ENCODE measurements around the gene GPAM. TPM values are rescaled to one million over a fixed set of nuclear protein-coding genes. Genes with fewer than 3 reads are reported as not detected.

GPAM gene
- total and polyA plus RNA-seq, 2 donors from 2014 or later: 4.0 to 9.9 TPM

DNA sequence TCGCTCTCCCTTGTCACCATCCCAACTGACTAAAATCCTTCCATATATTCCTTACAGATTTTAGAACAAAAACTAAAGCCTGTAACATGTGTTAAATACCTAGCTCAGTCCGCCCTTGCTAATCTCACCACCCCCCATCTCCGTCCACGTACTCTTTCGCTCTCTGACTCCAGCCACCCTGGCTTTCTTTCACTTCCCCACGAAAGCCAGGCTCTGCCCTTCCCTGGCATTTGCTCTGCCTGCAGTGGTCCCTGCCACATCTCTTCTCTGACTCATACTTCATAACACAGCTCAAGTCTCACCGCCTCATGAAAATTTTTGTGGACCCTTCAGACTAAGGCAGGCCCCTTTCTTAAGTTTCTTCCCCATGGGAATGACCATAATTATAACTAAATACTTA is 11.7 kb upstream of the GPAM start:
- Histone ChIP-seq H3K4me3 (ENCODE audit: low read length in 3 of 3) (no peak overlapping the region), H3K27me3 (ENCODE audit: control insufficient read depth, insufficient read depth, low read length) (no peaks in the 10 kb centered on the region), H3K9me3 (ENCODE audit: control insufficient read depth in 2 of 3, insufficient read depth in 1 of 3, low read length in 3 of 3) (no peaks in the 10 kb centered on the region), H3K27ac (ENCODE audit: low read depth in 2 of 2, low read length in 2 of 2) (no peak overlapping the region), H3K9ac (ENCODE audit: low read length in 3 of 3) (no peak overlapping the region), H3K36me3 (ENCODE audit: control insufficient read depth in 2 of 3, insufficient read depth in 3 of 3, low read length in 3 of 3) (no peaks in the 10 kb centered on the region), H3K4me1 (ENCODE audit: control insufficient read depth in 2 of 3, insufficient read depth in 2 of 3, low read depth in 1 of 3, low read length in 3 of 3) (no peaks in the 10 kb centered on the region)
- intact Hi-C loops (cut with DNase I): no loop called here
- FAIRE-seq: no peak
- DNase-seq: no peak
- TF ChIP-seq, protein P1, sequence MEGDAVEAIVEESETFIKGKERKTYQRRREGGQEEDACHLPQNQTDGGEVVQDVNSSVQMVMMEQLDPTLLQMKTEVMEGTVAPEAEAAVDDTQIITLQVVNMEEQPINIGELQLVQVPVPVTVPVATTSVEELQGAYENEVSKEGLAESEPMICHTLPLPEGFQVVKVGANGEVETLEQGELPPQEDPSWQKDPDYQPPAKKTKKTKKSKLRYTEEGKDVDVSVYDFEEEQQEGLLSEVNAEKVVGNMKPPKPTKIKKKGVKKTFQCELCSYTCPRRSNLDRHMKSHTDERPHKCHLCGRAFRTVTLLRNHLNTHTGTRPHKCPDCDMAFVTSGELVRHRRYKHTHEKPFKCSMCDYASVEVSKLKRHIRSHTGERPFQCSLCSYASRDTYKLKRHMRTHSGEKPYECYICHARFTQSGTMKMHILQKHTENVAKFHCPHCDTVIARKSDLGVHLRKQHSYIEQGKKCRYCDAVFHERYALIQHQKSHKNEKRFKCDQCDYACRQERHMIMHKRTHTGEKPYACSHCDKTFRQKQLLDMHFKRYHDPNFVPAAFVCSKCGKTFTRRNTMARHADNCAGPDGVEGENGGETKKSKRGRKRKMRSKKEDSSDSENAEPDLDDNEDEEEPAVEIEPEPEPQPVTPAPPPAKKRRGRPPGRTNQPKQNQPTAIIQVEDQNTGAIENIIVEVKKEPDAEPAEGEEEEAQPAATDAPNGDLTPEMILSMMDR (IDR thresholded peaks at IDR 0.05; ENCODE audit: borderline replicate concordance, extremely low read depth, insufficient read depth): no peak

DNA sequence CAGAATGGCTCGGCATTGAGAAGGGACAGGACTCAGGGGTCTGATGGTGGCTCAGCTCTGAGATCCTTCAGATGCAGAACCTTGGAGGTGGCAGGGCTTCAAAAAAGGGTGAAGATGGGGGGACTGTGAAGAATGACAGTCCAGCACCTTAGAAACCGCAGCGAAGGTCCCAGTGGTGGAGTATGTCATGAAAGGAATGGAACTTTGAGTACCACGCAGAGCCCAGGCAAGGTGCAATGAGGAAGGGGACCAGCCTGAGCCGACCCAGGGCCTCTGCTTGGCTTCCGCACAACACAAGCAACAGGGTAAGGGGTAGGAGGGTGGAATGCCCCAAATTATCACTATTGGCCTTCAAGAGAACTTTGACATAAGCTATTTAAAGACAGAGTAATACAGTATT is 8.2 kb upstream of the GPAM start:
- H3K9ac ChIP-seq (ENCODE audit: low read length in 3 of 3): no peak overlapping the region
- no peaks in the 10 kb centered on the region for H3K9me3 ChIP-seq (ENCODE audit: control insufficient read depth in 2 of 3, insufficient read depth in 1 of 3, low read length in 3 of 3)
- FAIRE-seq (no peak), DNase-seq (no peak)
- H3K4me3 ChIP-seq (ENCODE audit: low read length in 3 of 3): no peak overlapping the region
- H3K27me3 ChIP-seq (ENCODE audit: control insufficient read depth, insufficient read depth, low read length): no peaks in the 10 kb centered on the region
- intact Hi-C loops (cut with DNase I): no loop called here
- TF ChIP-seq, protein P1 (IDR thresholded peaks at IDR 0.05; ENCODE audit: borderline replicate concordance, extremely low read depth, insufficient read depth): no peak
- H3K4me1 ChIP-seq (ENCODE audit: control insufficient read depth in 2 of 3, insufficient read depth in 2 of 3, low read depth in 1 of 3, low read length in 3 of 3): no peaks in the 10 kb centered on the region
- peak overlapping the region; percentile 26 to 56 for H3K27ac ChIP-seq (ENCODE audit: low read depth in 2 of 2, low read length in 2 of 2)
- no peaks in the 10 kb centered on the region for H3K36me3 ChIP-seq (ENCODE audit: control insufficient read depth in 2 of 3, insufficient read depth in 3 of 3, low read length in 3 of 3)

GRCh38 chr10:112191041-112191590 is 7.6 kb upstream of the GPAM start:
- H3K27ac ChIP-seq (ENCODE audit: low read depth in 2 of 2, low read length in 2 of 2): no peak overlapping the region
- no peak overlapping the region for H3K9ac ChIP-seq (ENCODE audit: low read length in 3 of 3)
- H3K4me1 ChIP-seq (ENCODE audit: control insufficient read depth in 2 of 3, insufficient read depth in 2 of 3, low read depth in 1 of 3, low read length in 3 of 3): no peaks in the 10 kb centered on the region
- DNase-seq (peak in 1 of 5 donors; percentile 10), FAIRE-seq (no peak)
- H3K36me3 ChIP-seq (ENCODE audit: control insufficient read depth in 2 of 3, insufficient read depth in 3 of 3, low read length in 3 of 3): no peaks in the 10 kb centered on the region
- H3K9me3 ChIP-seq (ENCODE audit: control insufficient read depth in 2 of 3, insufficient read depth in 1 of 3, low read length in 3 of 3): no peaks in the 10 kb centered on the region
- intact Hi-C loops (cut with DNase I): no loop called here
- no peak overlapping the region for H3K4me3 ChIP-seq (ENCODE audit: low read length in 3 of 3)
- no peaks in the 10 kb centered on the region for H3K27me3 ChIP-seq (ENCODE audit: control insufficient read depth, insufficient read depth, low read length)
- TF ChIP-seq, protein P1 (IDR thresholded peaks at IDR 0.05; ENCODE audit: borderline replicate concordance, extremely low read depth, insufficient read depth): no peak

DNA sequence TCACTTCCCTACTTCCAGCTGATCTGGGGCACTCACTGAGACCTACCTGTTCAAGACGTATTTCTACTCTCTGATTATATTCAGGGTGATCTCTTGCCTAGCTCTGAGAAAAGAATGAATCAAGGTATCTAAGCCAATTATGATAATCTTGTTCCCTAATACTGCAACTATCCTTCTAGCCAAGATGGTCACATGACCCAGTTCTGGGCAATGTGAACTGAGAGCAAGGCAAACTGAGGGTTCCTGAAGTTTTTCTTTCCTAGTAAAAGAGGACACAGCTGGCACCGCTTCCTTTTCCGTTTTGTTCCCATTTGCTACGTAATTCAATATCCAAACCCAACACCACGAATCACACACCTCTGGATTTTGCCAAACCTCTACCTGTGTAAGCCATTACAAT is 5.9 kb upstream of the GPAM start:
- no peaks in the 10 kb centered on the region for H3K9me3 ChIP-seq (ENCODE audit: control insufficient read depth in 2 of 3, insufficient read depth in 1 of 3, low read length in 3 of 3)
- no peak overlapping the region for H3K27ac ChIP-seq (ENCODE audit: low read depth in 2 of 2, low read length in 2 of 2)
- no peak overlapping the region for H3K9ac ChIP-seq (ENCODE audit: low read length in 3 of 3)
- H3K36me3 ChIP-seq (ENCODE audit: control insufficient read depth in 2 of 3, insufficient read depth in 3 of 3, low read length in 3 of 3): no peaks in the 10 kb centered on the region
- no peak overlapping the region for H3K4me3 ChIP-seq (ENCODE audit: low read length in 3 of 3)
- FAIRE-seq (no peak), DNase-seq (no peak)
- intact Hi-C loops (cut with DNase I): no loop called here
- H3K4me1 ChIP-seq (ENCODE audit: control insufficient read depth in 2 of 3, insufficient read depth in 2 of 3, low read depth in 1 of 3, low read length in 3 of 3): peaks cover 0 to 5% (median 3%) of the 10 kb centered on the region in 3 donors
- TF ChIP-seq, protein P1 (IDR thresholded peaks at IDR 0.05; ENCODE audit: borderline replicate concordance, extremely low read depth, insufficient read depth): no peak
- no peaks in the 10 kb centered on the region for H3K27me3 ChIP-seq (ENCODE audit: control insufficient read depth, insufficient read depth, low read length)
